HG03342 (cell line): ENCODE data around the gene JADE2.
"Not testable (repeated sequence)": the region's sequence is repeated elsewhere in the genome, so short reads cannot be mapped to it uniquely, and the experiment has no call there.

Experiments used
- ATAC-seq: cut with Tn5 transposase; IDR thresholded peaks from one replicate; pipeline ENCODE4 v1.9.1; 2021; ENCODE audit warnings: mild to moderate bottlenecking, moderate library complexity; ENCODE audit not compliant: unreplicated experiment

JADE2 gene

DNA sequence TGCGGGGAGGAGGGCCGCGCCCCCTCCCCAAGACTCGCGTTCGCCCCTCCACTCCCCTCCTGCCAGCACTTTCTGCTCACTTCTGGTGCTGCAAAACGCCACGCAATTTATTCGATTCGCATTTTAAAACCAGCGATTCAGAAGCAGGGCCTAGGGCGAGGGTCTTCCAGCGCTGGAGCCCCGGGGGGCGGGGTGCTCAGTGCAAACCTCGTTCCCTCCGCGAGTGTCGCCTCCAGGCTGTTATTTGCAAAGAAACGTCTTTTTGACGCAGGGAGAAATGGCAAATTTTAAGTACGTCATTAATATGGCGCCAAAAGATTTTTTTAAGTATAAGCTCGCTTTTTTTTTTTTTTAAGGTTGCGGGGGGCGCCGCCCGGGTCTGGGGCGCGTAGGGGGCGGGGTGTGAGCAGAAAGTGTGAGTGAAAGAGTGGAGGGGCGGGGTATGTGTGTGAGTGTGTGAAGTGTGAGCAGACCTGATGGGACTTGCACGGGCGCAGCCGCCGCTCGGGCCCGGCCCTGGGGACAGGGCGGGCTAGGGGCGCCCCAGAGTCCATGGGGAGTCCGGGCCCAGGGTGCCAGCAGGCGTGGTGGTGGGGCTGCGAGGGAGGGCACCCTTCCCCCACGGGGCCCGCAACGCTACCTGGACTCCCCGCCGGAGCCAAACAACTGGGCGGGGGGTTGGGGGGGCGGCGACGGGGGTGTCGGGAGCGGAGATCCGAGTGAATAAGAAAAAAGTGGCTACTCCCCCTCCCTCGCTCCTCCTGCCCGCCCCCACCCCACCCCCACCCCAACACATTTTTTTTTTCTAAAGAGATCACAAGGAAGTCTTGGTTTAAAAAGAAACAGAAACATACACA, at the start of gene JADE2:
Gene JADE2, plus strand, starts transcription at position 845 of the 857 bp plus-strand sequence. CDS start 10,188 bp downstream, outside the sequence.
- ATAC-seq: peak; percentile 31

- ATAC-seq: no peak
Measured at GRCh38 chr5:134477462-134478245, 47.8 kb upstream of the JADE2 start.

DNA sequence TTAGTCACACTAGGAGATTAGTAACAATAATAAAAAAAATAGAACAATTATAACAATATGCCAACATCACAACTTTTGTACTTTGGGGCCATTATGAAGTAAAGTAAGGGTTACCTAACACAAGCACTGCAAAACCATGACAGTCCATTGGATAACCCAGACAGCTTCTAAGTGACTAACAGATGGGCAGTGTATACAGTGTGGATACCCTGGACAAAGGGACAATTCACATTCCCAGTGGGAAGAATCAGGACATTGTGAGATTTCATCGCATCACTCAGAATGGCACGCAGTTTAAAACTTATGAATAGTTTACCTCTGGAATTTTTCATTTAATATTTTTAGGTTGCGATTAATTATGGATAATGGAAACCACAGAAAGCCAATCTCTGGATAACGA, 45.6 kb upstream of the JADE2 start:
- no peak for ATAC-seq

DNA sequence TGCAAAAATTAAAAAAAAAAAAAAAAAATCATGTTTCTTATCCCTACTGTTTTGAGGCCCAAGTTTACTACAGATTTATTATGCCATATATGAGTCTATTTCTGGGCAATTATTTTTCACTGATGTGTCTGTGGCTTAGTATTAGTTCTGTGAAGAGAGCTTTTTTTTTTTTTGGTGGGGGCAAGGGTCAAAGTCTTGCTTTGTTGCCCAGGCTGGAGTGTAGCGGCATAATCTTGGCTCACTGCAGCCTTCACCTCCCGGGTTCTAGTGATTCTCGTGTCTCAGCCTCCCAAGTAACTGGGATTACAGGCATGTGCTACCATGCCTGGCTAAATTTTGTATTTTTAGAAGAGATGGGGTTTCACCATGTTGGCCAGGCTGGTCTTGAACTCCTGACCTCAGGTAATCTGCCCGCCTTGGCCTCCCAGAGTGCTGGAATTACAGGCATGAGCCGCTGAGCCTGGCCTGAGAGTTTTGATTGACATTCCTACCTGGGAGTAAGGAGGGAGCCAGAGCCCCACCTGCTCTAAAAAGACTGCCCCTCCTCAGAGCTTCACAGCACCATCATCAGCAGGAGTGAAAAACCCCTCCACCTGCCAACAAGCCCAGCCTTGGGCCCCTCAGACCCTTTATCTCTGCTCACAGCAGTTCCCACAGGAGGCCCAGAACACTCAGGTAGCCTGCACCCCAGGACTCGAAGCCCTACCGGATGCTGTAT, 36.1 kb upstream of the JADE2 start:
- no peak for ATAC-seq

GRCh38 chr5:134490255-134490924, 35.1 kb upstream of the JADE2 start:
- ATAC-seq: no peak

DNA sequence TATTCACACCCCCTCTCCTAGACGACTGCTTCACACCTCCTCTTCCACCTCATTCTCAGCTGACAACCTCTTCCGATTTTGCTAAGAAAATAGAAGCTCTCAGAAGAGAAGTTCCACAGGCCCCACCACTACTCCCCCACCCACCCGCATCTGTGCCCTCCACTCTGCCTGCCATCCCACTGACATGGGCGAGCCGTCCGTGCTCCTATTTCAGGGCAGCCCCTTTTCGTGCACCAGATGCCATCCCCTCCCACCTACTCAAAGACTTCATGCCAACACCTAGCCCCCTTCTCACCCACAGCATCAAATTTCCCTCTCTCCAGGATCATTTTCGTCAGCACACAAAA, 34.6 kb upstream of the JADE2 start:
- ATAC-seq: no peak

DNA sequence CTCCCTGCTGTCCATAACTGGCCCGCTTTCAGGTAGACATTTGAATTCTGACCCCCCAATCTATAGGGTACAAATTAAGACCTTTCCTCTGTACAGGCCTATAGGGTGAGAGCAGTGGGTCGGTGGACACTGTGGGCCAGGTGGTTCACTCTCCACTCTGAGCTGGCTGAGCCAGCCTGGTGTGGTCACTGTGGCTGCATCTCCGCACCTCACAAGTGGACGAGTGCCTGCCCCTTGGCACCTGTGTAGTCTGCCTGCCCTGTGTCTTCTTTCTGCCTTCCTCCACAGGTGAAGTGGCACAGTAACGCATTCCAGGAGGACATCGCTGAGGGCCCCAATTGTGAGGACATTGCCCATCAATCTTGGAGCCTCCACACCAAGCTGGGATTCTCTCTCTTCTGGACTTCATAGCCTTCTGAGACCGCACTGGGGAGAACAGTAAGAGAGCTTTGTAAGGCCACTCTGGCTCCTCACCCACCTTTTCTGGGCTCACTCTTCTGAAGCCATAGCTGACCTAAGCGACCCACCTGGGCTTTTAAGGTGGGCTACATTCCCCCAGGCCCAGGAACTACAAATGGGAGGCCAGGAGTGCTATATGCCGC, 33.5 kb upstream of the JADE2 start:
- ATAC-seq: no peak

DNA sequence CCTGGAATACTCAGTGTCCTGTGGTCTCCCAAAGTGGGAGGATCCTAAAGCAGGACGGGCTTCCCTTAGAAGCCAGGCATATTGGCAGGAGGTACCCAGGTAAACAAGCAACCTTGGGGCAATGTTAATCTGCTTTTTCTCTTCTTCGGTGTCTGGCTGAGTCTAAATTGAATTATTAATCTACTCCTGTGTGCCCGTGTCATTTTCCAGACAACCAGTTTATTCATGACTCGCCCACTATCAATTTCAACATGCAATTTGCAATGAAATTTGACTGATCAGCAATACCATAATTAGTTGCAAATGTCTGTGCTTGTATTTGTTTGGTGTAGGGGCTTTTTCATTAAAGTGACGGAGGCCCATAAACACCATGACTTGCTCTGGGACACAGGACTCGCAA, 32.9 kb upstream of the JADE2 start:
- no peak for ATAC-seq

- no peak for ATAC-seq
Measured at GRCh38 chr5:134493461-134494055, 31.9 kb upstream of the JADE2 start.

DNA sequence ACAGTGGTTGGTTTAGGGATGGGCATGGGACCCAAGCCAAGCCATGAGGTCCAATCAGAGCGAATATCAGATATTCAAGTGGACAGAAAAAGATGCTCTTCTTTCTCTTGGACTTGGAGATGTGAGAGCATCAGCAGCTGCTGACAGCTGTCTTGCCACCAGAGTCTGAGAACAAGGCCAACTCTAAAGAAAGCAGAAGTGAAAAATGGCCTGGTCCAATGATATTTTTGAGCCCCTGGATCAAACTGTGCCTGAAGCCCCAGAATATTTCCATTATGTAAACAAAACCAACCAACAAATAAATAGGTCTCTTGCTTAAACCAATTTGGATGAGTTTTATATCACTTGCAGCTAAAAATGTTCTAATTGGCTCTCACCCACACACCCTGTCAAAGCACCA, 30.7 kb upstream of the JADE2 start:
- ATAC-seq: peak; percentile 58

- not testable (repeated sequence) for ATAC-seq
Measured at GRCh38 chr5:134499905-134500304, 25.6 kb upstream of the JADE2 start.

- no peak for ATAC-seq
Measured at GRCh38 chr5:134500699-134501430, 24.6 kb upstream of the JADE2 start.

DNA sequence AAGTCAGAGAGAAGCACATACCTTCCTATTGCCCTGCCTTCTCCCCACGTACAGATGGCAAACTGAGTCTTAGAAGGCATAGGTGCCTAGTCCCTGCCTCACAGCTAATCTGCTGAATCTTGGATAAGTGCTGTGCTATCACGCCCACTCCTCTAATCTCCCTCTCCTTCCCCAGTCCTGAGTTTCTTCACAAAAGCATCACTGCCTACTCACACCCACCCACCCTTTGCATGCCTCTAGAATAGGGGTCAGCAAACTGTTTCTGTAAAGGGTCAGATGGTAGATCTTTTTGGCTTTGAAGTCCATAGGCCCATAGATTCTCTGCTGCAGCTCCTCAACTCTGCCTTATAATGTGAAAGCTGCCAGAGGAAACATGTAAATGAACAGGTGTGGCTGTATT, 23.2 kb upstream of the JADE2 start:
- ATAC-seq: no peak

GRCh38 chr5:134503088-134503936, 22.2 kb upstream of the JADE2 start:
- peak; percentile 73 for ATAC-seq

- no peak for ATAC-seq
Measured at GRCh38 chr5:134503937-134504437, 21.5 kb upstream of the JADE2 start.

- ATAC-seq: no peak
Measured at GRCh38 chr5:134504629-134505300, 20.7 kb upstream of the JADE2 start.

GRCh38 chr5:134506054-134507039, 19.1 kb upstream of the JADE2 start:
- ATAC-seq: no peak
